Karpas-422 (cell line): ENCODE data around the gene ARMCX2. TPM values are rescaled to one million over a fixed set of nuclear protein-coding genes. Genes with fewer than 3 reads are reported as not detected.
"Not testable (repeated sequence)": the region's sequence is repeated elsewhere in the genome, so short reads cannot be mapped to it uniquely, and the experiment has no call there.

Source experiments
- DNase-seq: peaks from one replicate; pipeline ENCODE4 v3.0.0-alpha.2; 2015
- H2AFZ ChIP-seq: fragments of 200-600 bp; sonication (generic); 2 replicates; pipeline ENCODE4 v1.6.1; 2014; ENCODE audit warnings: antibody characterized with exemption, low read length, mixed read lengths
- H3K27ac ChIP-seq: fragments of 200-600 bp; sonication (generic); 2 replicates; pipeline ENCODE4 v1.5.1; 2014; ENCODE audit warnings: mild to moderate bottlenecking, low read length, moderate library complexity
- H3K27me3 ChIP-seq: fragments of 200-600 bp; sonication (generic); 2 replicates; pipeline ENCODE4 v1.6.1; 2014; ENCODE audit warnings: low read length, mixed read lengths
- H3K36me3 ChIP-seq: fragments of 200-600 bp; sonication (generic); 2 replicates; pipeline ENCODE4 v1.6.1; 2014; ENCODE audit warnings: low read length, mixed read lengths; ENCODE audit not compliant: insufficient read depth
- H3K4me1 ChIP-seq: fragments of 200-600 bp; sonication (generic); 2 replicates; pipeline ENCODE4 v1.6.1; 2014; ENCODE audit warnings: mild to moderate bottlenecking, low read length, mixed read lengths
- H3K4me2 ChIP-seq: fragments of 200-600 bp; sonication (generic); 2 replicates; pipeline ENCODE4 v1.6.1; 2014; ENCODE audit warnings: low read length, low read depth, mild to moderate bottlenecking; ENCODE audit not compliant: poor library complexity, severe bottlenecking
- H3K4me3 ChIP-seq: fragments of 200-600 bp; sonication (generic); 2 replicates; pipeline ENCODE4 v1.5.1; 2014; ENCODE audit warnings: mild to moderate bottlenecking, antibody characterized with exemption, low read length, mixed read lengths
- H3K79me2 ChIP-seq: fragments of 200-600 bp; sonication (generic); 2 replicates; pipeline ENCODE4 v1.6.1; 2014; ENCODE audit warnings: mild to moderate bottlenecking, low read length, mixed read lengths
- H3K9ac ChIP-seq: fragments of 200-600 bp; sonication (generic); 2 replicates; pipeline ENCODE4 v1.6.0; 2014; ENCODE audit warnings: low read length
- H3K9me2 ChIP-seq: fragments of 200-600 bp; sonication (generic), shearing (Covaris generic); replicated peaks from 2 replicates; pipeline ENCODE4 v1.6.0; 2014; ENCODE audit warnings: mild to moderate bottlenecking, low read length, moderate library complexity; ENCODE audit not compliant: insufficient read depth
- H3K9me3 ChIP-seq: fragments of 300-700, 200-600 bp; sonication (generic); 2 replicates; pipeline ENCODE4 v1.6.1; 2014; ENCODE audit warnings: low read length, mixed read lengths
- H4K20me1 ChIP-seq: fragments of 200-600 bp; sonication (generic); 2 replicates; pipeline ENCODE4 v1.6.1; 2014; ENCODE audit warnings: mild to moderate bottlenecking, antibody characterized with exemption, low read length, low read depth; ENCODE audit not compliant: insufficient read depth
- total RNA-seq: library from RNA; depleted of rRNA; stranded (reverse); fragments of >200 nt; shearing (Covaris generic); gene quantifications from 2 replicates; pipeline ENCODE4 v1.2.3, GENCODE V29; 2014; ENCODE audit warnings: low replicate concordance

Gene ARMCX2
- total RNA-seq, 1 experiment from 2014 or later = not detected

- H3K9me3 ChIP-seq = no peaks in the 10 kb centered on the region
- no peak overlapping the region for H3K27ac ChIP-seq
- H3K4me2 ChIP-seq = no peak overlapping the region
- H2AFZ ChIP-seq = no peak overlapping the region
- H3K27me3 ChIP-seq = no peaks in the 10 kb centered on the region
- H3K36me3 ChIP-seq = no peaks in the 10 kb centered on the region
- H3K9ac ChIP-seq = no peak overlapping the region
- no peak for DNase-seq
- no peaks in the 10 kb centered on the region for H3K79me2 ChIP-seq
- no peaks in the 10 kb centered on the region for H3K4me1 ChIP-seq
- no peak overlapping the region for H3K4me3 ChIP-seq
- no peaks in the 10 kb centered on the region for H3K9me2 ChIP-seq
- H4K20me1 ChIP-seq = no peaks in the 10 kb centered on the region
Measured at GRCh38 chrX:101676571-101676970, 16.9 kb upstream of the ARMCX2 start.

- Histone ChIP-seq H3K4me2 (no peak overlapping the region), H2AFZ (no peak overlapping the region), H3K79me2 (no peaks in the 10 kb centered on the region), H3K4me3 (no peak overlapping the region), H4K20me1 (no peaks in the 10 kb centered on the region), H3K4me1 (no peaks in the 10 kb centered on the region), H3K9ac (no peak overlapping the region), H3K9me3 (no peaks in the 10 kb centered on the region), H3K27me3 (no peaks in the 10 kb centered on the region), H3K36me3 (no peaks in the 10 kb centered on the region), H3K27ac (no peak overlapping the region), H3K9me2 (no peaks in the 10 kb centered on the region)
- DNase-seq = no peak
Measured at GRCh38 chrX:101668143-101668542, 8.5 kb upstream of the ARMCX2 start.

- H3K9me2 ChIP-seq = no peaks in the 10 kb centered on the region
- no peaks in the 10 kb centered on the region for H3K36me3 ChIP-seq
- no peak for DNase-seq
- H2AFZ ChIP-seq = no peak overlapping the region
- no peaks in the 10 kb centered on the region for H3K79me2 ChIP-seq
- no peaks in the 10 kb centered on the region for H3K27me3 ChIP-seq
- no peaks in the 10 kb centered on the region for H4K20me1 ChIP-seq
- no peak overlapping the region for H3K4me3 ChIP-seq
- no peak overlapping the region for H3K9ac ChIP-seq
- no peak overlapping the region for H3K27ac ChIP-seq
- H3K4me2 ChIP-seq = no peak overlapping the region
- H3K4me1 ChIP-seq = no peaks in the 10 kb centered on the region
- no peaks in the 10 kb centered on the region for H3K9me3 ChIP-seq
Measured at GRCh38 chrX:101658661-101659491, 774 bp downstream of the ARMCX2 start.

GRCh38 chrX:101657495-101657894 is 2.2 kb downstream of the ARMCX2 start:
- DNase-seq = no peak
- H3K4me1 ChIP-seq = no peaks in the 10 kb centered on the region
- no peak overlapping the region for H3K9ac ChIP-seq
- no peaks in the 10 kb centered on the region for H3K9me3 ChIP-seq
- no peak overlapping the region for H3K4me3 ChIP-seq
- H2AFZ ChIP-seq = no peak overlapping the region
- H3K79me2 ChIP-seq = no peaks in the 10 kb centered on the region
- H3K27me3 ChIP-seq = no peaks in the 10 kb centered on the region
- no peaks in the 10 kb centered on the region for H3K36me3 ChIP-seq
- H3K4me2 ChIP-seq = no peak overlapping the region
- H3K27ac ChIP-seq = no peak overlapping the region
- H3K9me2 ChIP-seq = no peaks in the 10 kb centered on the region
- H4K20me1 ChIP-seq = no peaks in the 10 kb centered on the region

- Histone ChIP-seq H3K4me2 (no peak overlapping the region), H3K27ac (no peak overlapping the region), H3K4me1 (no peaks in the 10 kb centered on the region), H3K27me3 (no peaks in the 10 kb centered on the region), H2AFZ (no peak overlapping the region), H4K20me1 (no peaks in the 10 kb centered on the region), H3K36me3 (no peaks in the 10 kb centered on the region), H3K4me3 (no peak overlapping the region), H3K9me2 (no peaks in the 10 kb centered on the region), H3K79me2 (no peaks in the 10 kb centered on the region), H3K9ac (no peak overlapping the region), H3K9me3 (no peaks in the 10 kb centered on the region)
- no peak for DNase-seq
Measured at GRCh38 chrX:101656817-101657216, 2.8 kb downstream of the ARMCX2 start.

GRCh38 chrX:101655534-101655933 is 4.1 kb downstream of the ARMCX2 start:
- Histone ChIP-seq H3K9ac (no peak overlapping the region), H4K20me1 (no peaks in the 10 kb centered on the region), H3K4me2 (peak overlapping the region; percentile 17), H3K9me3 (no peaks in the 10 kb centered on the region), H3K4me3 (no peak overlapping the region), H3K4me1 (no peaks in the 10 kb centered on the region), H2AFZ (no peak overlapping the region), H3K36me3 (no peaks in the 10 kb centered on the region), H3K27ac (no peak overlapping the region), H3K79me2 (no peaks in the 10 kb centered on the region), H3K27me3 (no peaks in the 10 kb centered on the region), H3K9me2 (no peaks in the 10 kb centered on the region)
- DNase-seq = peak; percentile 42

GRCh38 chrX:101647716-101648115 is 11.9 kb downstream of the ARMCX2 start:
- H3K9me2 ChIP-seq, H3K36me3 ChIP-seq, H3K27ac ChIP-seq, H3K4me1 ChIP-seq, H4K20me1 ChIP-seq, H3K9me3 ChIP-seq, H3K9ac ChIP-seq, H3K79me2 ChIP-seq, H3K4me2 ChIP-seq, H3K27me3 ChIP-seq, H3K4me3 ChIP-seq, H2AFZ ChIP-seq, DNase-seq: not testable (repeated sequence)

GRCh38 chrX:101642093-101642492 is 17.6 kb downstream of the ARMCX2 start:
- Histone ChIP-seq H3K9ac (no peak overlapping the region), H3K36me3 (no peaks in the 10 kb centered on the region), H3K4me3 (no peak overlapping the region), H3K27me3 (no peaks in the 10 kb centered on the region), H3K9me2 (no peaks in the 10 kb centered on the region), H2AFZ (no peak overlapping the region), H3K79me2 (no peaks in the 10 kb centered on the region), H3K4me2 (no peak overlapping the region), H3K4me1 (no peaks in the 10 kb centered on the region), H3K9me3 (no peaks in the 10 kb centered on the region), H3K27ac (no peak overlapping the region), H4K20me1 (no peaks in the 10 kb centered on the region)
- DNase-seq = no peak
